GM18519 (cell line): ENCODE results near the gene ZNF43.
A peak's percentile ranks its signal among the peaks of the same experiment; 100 is the strongest.
"Not testable (repeated sequence)": the region's sequence is repeated elsewhere in the genome, so short reads cannot be mapped to it uniquely, and the experiment has no call there.

Experiments
- ATAC-seq: cut with Tn5 transposase; IDR thresholded peaks from one replicate; pipeline ENCODE4 v1.9.1; 2021; ENCODE audit warnings: mild to moderate bottlenecking, moderate library complexity; ENCODE audit not compliant: unreplicated experiment, low FRiP score

ZNF43 gene

GRCh38 chr19:21812448-21812847 is 23.5 kb downstream of the ZNF43 start:
- no peak for ATAC-seq

- not testable (repeated sequence) for ATAC-seq
Observed at GRCh38 chr19:21808400-21809000, 27.5 kb downstream of the ZNF43 start.

GRCh38 chr19:21789466-21790085 is 46.4 kb downstream of the ZNF43 start:
- no peak for ATAC-seq

- no peak for ATAC-seq
Observed at GRCh38 chr19:21786936-21787335, 49.0 kb downstream of the ZNF43 start.

GRCh38 chr19:21775792-21776191 is 60.2 kb downstream of the ZNF43 start:
- ATAC-seq: not testable (repeated sequence)

- ATAC-seq: peak; percentile 91
Observed at GRCh38 chr19:21767065-21767800, 68.7 kb downstream of the ZNF43 start, which contains the start of gene ZNF100. ZNF100 (minus strand) TSS chr19:21767579; CDS start chr19:21767429, 150 bp downstream.

GRCh38 chr19:21766705-21767064 is 69.3 kb downstream of the ZNF43 start:
- ATAC-seq: not testable (repeated sequence)

GRCh38 chr19:21765151-21765550 is 70.8 kb downstream of the ZNF43 start:
- ATAC-seq: no peak

- ATAC-seq: not testable (repeated sequence)
Observed at GRCh38 chr19:21761547-21761946, 74.4 kb downstream of the ZNF43 start.

- no peak for ATAC-seq
Observed at GRCh38 chr19:21758296-21758695, 77.7 kb downstream of the ZNF43 start.

- not testable (repeated sequence) for ATAC-seq
Observed at GRCh38 chr19:21755555-21755954, 80.4 kb downstream of the ZNF43 start.
